H1 (cell line): Measurements from ENCODE around the gene MUC13. TPM values are rescaled to one million over a fixed set of nuclear protein-coding genes. Genes with fewer than 3 reads are reported as not detected.

Source experiments
- CHD1 ChIP-seq: IDR thresholded peaks from 2 replicates; pipeline ENCODE4 v1.6.1; 2012; ENCODE audit warnings: low read depth, low read length, improper control_type of control experiment
- CHD2 ChIP-seq: IDR thresholded peaks from 2 replicates; pipeline ENCODE4 v1.6.1; 2012; ENCODE audit warnings: low read length, improper control_type of control experiment
- EZH2 ChIP-seq: fragments of 200-600 bp; sonication (generic); IDR thresholded peaks from 2 replicates; pipeline ENCODE4 v1.7.1; 2012; ENCODE audit warnings: low read depth, mild to moderate bottlenecking, moderate library complexity, low read length, inconsistent platforms; ENCODE audit not compliant: severe bottlenecking
- POU5F1 ChIP-seq: IDR thresholded peaks from 2 replicates; pipeline ENCODE4 v1.6.1; 2011; ENCODE audit warnings: low read depth, mild to moderate bottlenecking, low read length, moderate library complexity
- RXRA ChIP-seq: IDR thresholded peaks from 2 replicates; pipeline ENCODE4 v1.6.1; 2011; ENCODE audit warnings: low read depth, mild to moderate bottlenecking, low read length, moderate library complexity; ENCODE audit not compliant: insufficient read depth
- TEAD4 ChIP-seq: IDR thresholded peaks from 2 replicates; pipeline ENCODE4 v1.6.1; 2012; ENCODE audit warnings: low read depth, low read length, inconsistent platforms, mixed read lengths
- YY1 ChIP-seq: IDR thresholded peaks from 2 replicates; pipeline ENCODE4 v1.6.1; 2011; ENCODE audit warnings: low read depth, mild to moderate bottlenecking, low read length
- polyA plus RNA-seq, 7 experiments: library from polyadenylated mRNA; depleted of rRNA in 3 of 7; stranded (reverse) in 5 of 7; unstranded in 2 of 7; fragments of >200 nt in 5 of 7; fragments of 200-250 nt in 2 of 7; gene quantifications; 1 replicate in 5 of 7; 2 replicates in 1 of 7; 4 replicates in 1 of 7; pipeline versions ENCODE4 v1.2.1 to v1.2.3, GENCODE V29; 2011 to 2013; ENCODE audit warnings: missing spikeins in 2 of 7, mixed read lengths in 2 of 7
- total RNA-seq: library from RNA; stranded (reverse); fragmentation: NEBNext Ultra II Directional; extraction: Animal tissue kit (Norgen Biotek cat#: 25700); gene quantifications from 2 replicates; pipeline ENCODE4 v1.2.1, GENCODE V29; 2021

MUC13 gene
- total and polyA plus RNA-seq, 2 of the 8 experiments (the other 6 are each of a cell fraction or from before 2014, with no cell fraction given): not detected

GRCh38 chr3:124904835-124905492 is 29.6 kb downstream of the MUC13 start (continued):
- TF ChIP-seq TEAD4 (no peak), EZH2 (no peak), POU5F1 (no peak), CHD2 (no peak), RXRA (no peak), CHD1 (no peak), YY1 (no peak)
